Body of pancreas (tissue), 4 donors: ENCODE results near the gene POLA1. TPM values are rescaled to one million over a fixed set of nuclear protein-coding genes. Genes with fewer than 3 reads are reported as not detected.

Experiments used
- ATAC-seq: fragments of 150-250 bp; one replicate; pipeline ENCODE4 v1.9.1; 2016
- DNase-seq, 4 donors: peaks; one replicate each; pipeline ENCODE4 v3.0.0-alpha.2; 2019
- H3K27ac ChIP-seq, 4 donors: fragments of 200-600 bp; sonication (generic); 1 replicate in 3 of 4; 2 replicates in 1 of 4; pipeline versions ENCODE4 v1.5.1 to v1.6.1; 2016 to 2019; ENCODE audit warnings: mild to moderate bottlenecking in 1 of 4, mixed read lengths in 1 of 4, moderate library complexity in 1 of 4
- H3K27me3 ChIP-seq, 2 donors: fragments of 200-600 bp; sonication (generic); one replicate each; pipeline ENCODE4 v1.6.0; 2016; ENCODE audit warnings: mild to moderate bottlenecking in 1 of 2
- H3K36me3 ChIP-seq, 2 donors: fragments of 200-600 bp; sonication (generic); replicated peaks in 1 of 2; 2 replicates each; pipeline ENCODE4 v1.5.1; 2016; ENCODE audit warnings: low read depth in 2 of 2; ENCODE audit not compliant: insufficient read depth in 1 of 2
- H3K4me1 ChIP-seq: fragments of 200-600 bp; sonication (generic); one replicate; pipeline ENCODE4 v1.6.0; 2016
- H3K4me3 ChIP-seq, 2 donors: fragments of 200-600 bp; sonication (generic); 1 replicate in 1 of 2; 2 replicates in 1 of 2; pipeline ENCODE4 v1.5.1; 2016 to 2019
- H3K9me3 ChIP-seq, 3 donors: fragments of 200-600 bp; sonication (generic); 1 replicate in 2 of 3; 2 replicates in 1 of 3; pipeline ENCODE4 v1.5.1; 2016
- POLR2A ChIP-seq, 3 donors: fragments of 450-650 bp; IDR thresholded peaks; one replicate each; pipeline ENCODE4 v1.6.1; 2016; ENCODE audit warnings: antibody characterized with exemption in 3 of 3, mild to moderate bottlenecking in 2 of 3
- WGBS, 2 donors: methylation state at CpG; one replicate each; pipeline ENCODE4 v1.1.5; 2017; 5-methylcytosine and 5-hydroxymethylcytosine counted together
- intact Hi-C: fragments of 100-400 bp; cut with DNase I; formaldehyde crosslinking; loops from one replicate; pipeline ENCODE4 v1.15.1; 2023
- total RNA-seq, 2 donors: library from RNA; depleted of rRNA; stranded (reverse); fragments of >200 nt; gene quantifications; one replicate each; pipeline ENCODE4 v1.1.0, GENCODE V29; 2016
- TF ChIP-seq, protein P1 (sequence below), 7 experiments: fragments of 450-650 bp in 4 of 7; fragments of 200-600 bp in 3 of 7; sonication (generic) in 3 of 7; IDR thresholded peaks; one replicate each; pipeline ENCODE4 v1.5.1; 2016 to 2019; ENCODE audit warnings: antibody characterized with exemption in 7 of 7

Gene POLA1
- total RNA-seq, 2 donors from 2014 or later: 5.7 to 9.9 TPM

DNA sequence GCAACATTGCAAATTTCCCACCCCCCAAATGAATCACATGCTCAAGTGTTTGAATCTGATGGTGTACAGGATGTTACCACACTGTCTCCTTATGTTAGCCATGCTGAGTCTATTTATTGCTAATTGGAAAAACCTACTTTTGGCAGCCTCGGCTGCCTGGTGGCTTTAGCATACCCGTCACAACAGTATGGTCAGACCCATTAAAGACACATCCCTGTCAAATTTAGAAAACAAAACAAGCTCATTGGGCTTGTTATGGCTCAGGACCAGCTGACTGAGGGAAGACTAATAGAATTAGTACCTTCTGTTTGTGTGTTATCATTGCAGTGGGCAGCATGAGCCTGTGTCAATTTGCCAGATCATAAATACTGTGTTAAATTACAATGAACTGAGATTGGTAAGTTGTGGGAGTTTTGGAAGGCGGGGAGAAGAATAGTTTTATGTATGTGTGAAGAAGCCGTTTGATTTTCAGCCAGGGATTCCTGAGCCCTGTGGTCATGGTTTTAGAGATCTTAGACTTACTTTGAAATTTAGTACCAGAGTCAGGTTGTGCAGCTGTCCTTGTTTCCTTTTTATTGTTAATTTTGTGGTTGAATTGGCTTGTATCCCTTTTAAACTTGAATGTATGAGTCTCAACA lies 66.8 kb downstream of the POLA1 start:
- Histone ChIP-seq H3K4me3 (no peak overlapping the region), H3K4me1 (no peaks in the 10 kb centered on the region), H3K27me3 (no peaks in the 10 kb centered on the region), H3K36me3 (no peaks in the 10 kb centered on the region), H3K27ac (no peak overlapping the region), H3K9me3 (no peaks in the 10 kb centered on the region)
- TF ChIP-seq, protein P1, sequence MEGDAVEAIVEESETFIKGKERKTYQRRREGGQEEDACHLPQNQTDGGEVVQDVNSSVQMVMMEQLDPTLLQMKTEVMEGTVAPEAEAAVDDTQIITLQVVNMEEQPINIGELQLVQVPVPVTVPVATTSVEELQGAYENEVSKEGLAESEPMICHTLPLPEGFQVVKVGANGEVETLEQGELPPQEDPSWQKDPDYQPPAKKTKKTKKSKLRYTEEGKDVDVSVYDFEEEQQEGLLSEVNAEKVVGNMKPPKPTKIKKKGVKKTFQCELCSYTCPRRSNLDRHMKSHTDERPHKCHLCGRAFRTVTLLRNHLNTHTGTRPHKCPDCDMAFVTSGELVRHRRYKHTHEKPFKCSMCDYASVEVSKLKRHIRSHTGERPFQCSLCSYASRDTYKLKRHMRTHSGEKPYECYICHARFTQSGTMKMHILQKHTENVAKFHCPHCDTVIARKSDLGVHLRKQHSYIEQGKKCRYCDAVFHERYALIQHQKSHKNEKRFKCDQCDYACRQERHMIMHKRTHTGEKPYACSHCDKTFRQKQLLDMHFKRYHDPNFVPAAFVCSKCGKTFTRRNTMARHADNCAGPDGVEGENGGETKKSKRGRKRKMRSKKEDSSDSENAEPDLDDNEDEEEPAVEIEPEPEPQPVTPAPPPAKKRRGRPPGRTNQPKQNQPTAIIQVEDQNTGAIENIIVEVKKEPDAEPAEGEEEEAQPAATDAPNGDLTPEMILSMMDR (IDR thresholded peaks at IDR 0.05): no peak
- no peak for TF ChIP-seq POLR2A (IDR thresholded peaks at IDR 0.05)
- WGBS, 2 donors: 80 to 95% methylated on average over 2 to 4 of the region's 4 CpGs
- ATAC-seq (no peak), DNase-seq (no peak)
- intact Hi-C loops: no loop called here

DNA sequence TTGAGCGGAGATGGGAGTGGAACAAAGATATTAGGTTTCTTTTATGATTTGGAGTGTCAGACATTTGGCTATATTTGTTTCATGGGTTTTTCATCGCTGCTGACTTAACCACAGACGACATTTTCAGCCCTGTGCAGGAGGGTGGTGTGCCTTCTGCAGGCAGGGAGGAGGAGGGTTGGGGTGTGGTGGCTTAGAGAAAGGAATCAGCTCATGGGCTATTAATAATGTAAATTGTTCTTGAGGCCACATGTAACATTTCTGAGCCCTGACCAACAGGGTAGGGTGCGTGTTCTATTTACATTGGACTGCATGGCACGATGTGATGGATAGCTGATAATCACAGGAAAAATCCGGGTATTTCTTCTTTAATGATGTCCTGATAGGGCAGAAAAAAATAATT lies 67.6 kb downstream of the POLA1 start:
- intact Hi-C loops: no loop called here
- no peak for TF ChIP-seq POLR2A (IDR thresholded peaks at IDR 0.05)
- TF ChIP-seq, protein P1 (IDR thresholded peaks at IDR 0.05): no peak
- H3K36me3 ChIP-seq: no peaks in the 10 kb centered on the region
- H3K4me1 ChIP-seq: no peaks in the 10 kb centered on the region
- no peak overlapping the region for H3K27ac ChIP-seq
- 79 to 83% methylated on average over 6 of the region's 6 CpGs for WGBS, 2 donors
- no peak for DNase-seq
- H3K4me3 ChIP-seq: no peak overlapping the region
- ATAC-seq: no peak
- no peaks in the 10 kb centered on the region for H3K9me3 ChIP-seq
- no peaks in the 10 kb centered on the region for H3K27me3 ChIP-seq

DNA sequence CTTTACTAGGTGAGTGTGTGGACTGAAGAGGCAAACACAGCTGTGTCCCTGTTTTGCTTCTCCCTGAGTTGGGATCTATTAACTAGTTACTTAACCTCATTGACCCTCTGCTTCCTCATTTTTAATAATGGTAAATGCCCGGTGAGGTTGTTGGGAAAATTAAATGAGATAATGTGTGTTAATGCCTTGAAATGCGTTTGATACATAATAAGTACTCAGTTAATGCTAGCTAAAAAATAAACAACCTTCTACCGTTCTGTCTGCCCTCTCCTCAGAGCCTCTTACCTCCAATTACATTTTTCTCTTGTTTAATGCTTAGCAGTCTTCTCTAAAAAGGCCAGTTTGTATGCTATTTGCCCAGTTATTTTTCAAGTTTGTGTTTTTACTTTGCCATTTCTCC lies 70.3 kb downstream of the POLA1 start:
- no peak overlapping the region for H3K4me3 ChIP-seq
- no peak for DNase-seq
- no peak for ATAC-seq
- H3K9me3 ChIP-seq: no peaks in the 10 kb centered on the region
- intact Hi-C loops: no loop called here
- whole genome bisulfite sequencing, 2 donors: 71 to 83% methylated on average over 3 of the region's 3 CpGs
- no peaks in the 10 kb centered on the region for H3K4me1 ChIP-seq
- H3K27me3 ChIP-seq: no peaks in the 10 kb centered on the region
- H3K27ac ChIP-seq: no peak overlapping the region
- no peaks in the 10 kb centered on the region for H3K36me3 ChIP-seq
- TF ChIP-seq, protein P1 (IDR thresholded peaks at IDR 0.05): no peak
- TF ChIP-seq POLR2A (IDR thresholded peaks at IDR 0.05): no peak

DNA sequence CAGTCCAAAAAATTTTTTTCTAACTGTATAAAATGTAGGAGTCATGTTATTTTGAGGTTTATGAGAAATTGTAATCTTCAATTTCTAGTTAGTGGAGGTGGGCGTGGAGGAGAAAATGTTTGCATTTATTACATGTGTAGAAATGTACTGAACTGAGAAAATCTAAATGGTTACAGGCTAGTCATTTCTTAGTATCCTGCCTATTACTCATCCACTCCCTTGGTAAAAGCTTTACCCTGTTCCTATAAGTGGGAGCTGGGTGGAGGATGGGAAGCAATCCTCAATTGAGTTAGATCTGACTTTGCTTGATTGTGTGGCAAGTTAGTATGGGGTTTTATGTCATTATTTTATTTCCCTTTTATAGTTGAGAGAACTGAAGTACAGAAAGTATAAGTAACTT lies 73.8 kb downstream of the POLA1 start:
- Histone ChIP-seq H3K36me3 (no peaks in the 10 kb centered on the region), H3K27me3 (no peaks in the 10 kb centered on the region), H3K4me1 (no peaks in the 10 kb centered on the region), H3K9me3 (no peaks in the 10 kb centered on the region), H3K4me3 (no peak overlapping the region), H3K27ac (no peak overlapping the region)
- TF ChIP-seq, protein P1 (IDR thresholded peaks at IDR 0.05): no peak
- no peak for TF ChIP-seq POLR2A (IDR thresholded peaks at IDR 0.05)
- DNase-seq: no peak
- no peak for ATAC-seq
- intact Hi-C loops: no loop called here
- 93 to 100% methylated on average over 1 of the region's 1 CpG for WGBS, 2 donors

DNA sequence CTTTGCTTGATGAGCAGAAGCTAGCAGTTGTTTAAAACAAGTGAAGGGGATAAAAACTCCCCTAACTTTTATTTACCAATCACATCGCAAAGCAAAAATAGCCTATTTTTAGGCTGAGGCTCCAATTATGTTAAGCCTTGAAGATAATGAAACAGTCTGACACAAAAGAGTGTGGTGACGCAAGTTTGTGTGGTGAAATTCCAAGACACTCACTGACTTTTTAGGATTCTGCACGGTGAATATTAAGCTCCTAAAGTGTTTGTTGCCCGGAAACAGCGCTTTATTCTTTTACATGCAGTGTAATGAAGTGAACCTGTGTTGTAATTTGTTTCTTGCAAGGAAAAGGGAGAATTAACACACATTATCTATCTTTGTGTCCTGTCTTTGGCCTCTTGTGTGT lies 74.8 kb downstream of the POLA1 start:
- 93 to 98% methylated on average over 5 of the region's 5 CpGs for WGBS, 2 donors
- Histone ChIP-seq H3K4me1 (no peaks in the 10 kb centered on the region), H3K27me3 (no peaks in the 10 kb centered on the region), H3K9me3 (no peaks in the 10 kb centered on the region), H3K4me3 (no peak overlapping the region), H3K36me3 (no peaks in the 10 kb centered on the region), H3K27ac (no peak overlapping the region)
- DNase-seq: no peak
- no peak for ATAC-seq
- intact Hi-C loops: no loop called here
- TF ChIP-seq, protein P1 (IDR thresholded peaks at IDR 0.05): no peak
- TF ChIP-seq POLR2A (IDR thresholded peaks at IDR 0.05): no peak
